NB4 (cell line): ENCODE data around the gene TAPBPL.

Experiments
- DNase-seq: peaks from one replicate; pipeline ENCODE4 v3.0.0; 2010; ENCODE audit warnings: low read depth
- H3K4me3 ChIP-seq: one replicate; pipeline ENCODE4 v1.5.1; 2011; ENCODE audit warnings: mild to moderate bottlenecking, low read depth, low read length, moderate library complexity
- MYC ChIP-seq: IDR thresholded peaks from 2 replicates; pipeline ENCODE4 v1.6.1; 2011; ENCODE audit warnings: low read depth, low read length
- POLR2A ChIP-seq: IDR thresholded peaks from 2 replicates; pipeline ENCODE4 v1.6.1; 2011; ENCODE audit warnings: mild to moderate bottlenecking; ENCODE audit not compliant: insufficient read length; ENCODE audit errors: extremely low read depth
- TF ChIP-seq, protein P1 (sequence below): IDR thresholded peaks from 2 replicates; pipeline ENCODE4 v1.6.1; 2011; ENCODE audit warnings: low read depth, low read length
- TF ChIP-seq, protein P2 (sequence below): IDR thresholded peaks from one replicate; pipeline ENCODE4 v1.5.1; 2012; ENCODE audit warnings: low read depth, low read length

TAPBPL gene

DNA sequence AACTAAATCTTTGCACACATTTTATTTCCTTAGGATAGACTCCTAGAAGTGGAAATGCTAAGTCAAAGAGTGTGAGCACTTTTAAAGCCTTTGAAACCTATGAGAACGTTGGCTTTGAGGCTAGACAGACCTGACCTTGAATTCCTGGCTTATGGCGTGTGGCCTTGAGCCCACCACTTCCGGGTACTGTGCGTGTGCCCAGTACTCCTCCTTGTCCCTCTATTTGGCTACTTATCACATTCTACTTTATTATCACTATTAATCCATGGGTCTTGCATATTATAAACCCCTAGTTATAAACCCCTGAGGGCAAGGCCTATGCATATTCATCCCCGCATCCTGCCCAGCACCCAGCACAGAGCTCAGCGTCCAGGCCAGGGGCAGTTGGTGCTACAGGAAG lies 33.0 kb upstream of the TAPBPL start:
- DNase-seq = no peak
- no peak overlapping the region for H3K4me3 ChIP-seq
- TF ChIP-seq POLR2A = no peak

DNA sequence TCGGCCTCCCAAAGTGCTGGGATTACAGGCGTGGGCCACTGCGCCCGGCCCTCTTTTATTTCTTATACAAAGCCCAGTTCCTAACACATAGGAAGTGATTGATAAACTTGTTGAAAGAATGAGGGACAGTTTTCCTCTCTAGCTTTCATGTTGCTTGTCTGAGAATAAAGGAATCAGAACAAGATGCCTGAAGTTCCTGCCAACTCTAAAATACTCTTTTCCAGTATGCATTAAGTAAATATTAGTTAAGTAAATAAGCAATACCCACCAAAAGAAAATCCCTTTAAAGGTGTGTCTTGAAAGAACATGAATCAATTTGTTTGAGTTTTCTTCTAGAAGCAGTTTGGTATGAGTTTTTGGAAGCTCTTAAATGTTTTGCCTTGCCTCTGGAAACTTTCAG lies 31.5 kb upstream of the TAPBPL start:
- no peak overlapping the region for H3K4me3 ChIP-seq
- TF ChIP-seq, protein P1, sequence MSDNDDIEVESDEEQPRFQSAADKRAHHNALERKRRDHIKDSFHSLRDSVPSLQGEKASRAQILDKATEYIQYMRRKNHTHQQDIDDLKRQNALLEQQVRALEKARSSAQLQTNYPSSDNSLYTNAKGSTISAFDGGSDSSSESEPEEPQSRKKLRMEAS = no peak
- TF ChIP-seq MYC = no peak
- no peak for DNase-seq

DNA sequence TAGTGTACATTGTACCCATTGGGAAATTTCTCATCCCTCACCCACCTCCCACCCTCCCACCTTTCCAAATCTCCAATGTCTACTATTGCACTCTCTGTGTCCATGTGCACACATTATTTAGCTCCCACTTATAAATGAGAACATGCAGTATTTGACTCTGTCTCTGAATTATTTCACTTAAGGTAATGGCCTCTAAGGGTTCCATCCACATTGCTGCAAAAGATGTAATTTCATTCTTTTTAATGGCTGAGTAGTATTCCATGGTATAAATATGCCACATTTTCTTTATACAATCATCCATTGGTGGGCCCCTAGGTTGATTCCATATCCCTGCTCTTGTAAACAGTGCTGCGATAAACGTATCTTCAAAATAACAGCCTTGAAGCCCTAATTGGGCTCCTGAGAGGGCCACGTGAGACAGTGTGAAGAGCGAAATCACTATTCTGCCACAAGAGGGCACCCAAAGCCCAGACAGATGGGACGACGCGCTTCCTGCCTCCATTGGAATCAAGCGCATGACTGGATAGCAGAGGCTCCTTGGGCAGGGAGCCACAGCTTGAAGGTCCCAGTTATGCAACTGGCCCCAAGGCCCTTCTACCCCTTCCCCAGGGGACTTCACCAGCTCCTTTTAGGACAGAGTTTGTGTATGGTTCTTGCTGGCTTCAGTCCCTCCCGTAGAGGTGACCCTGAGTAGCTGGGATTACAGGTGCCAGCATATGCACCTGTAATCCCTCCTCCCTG lies 28.4 kb upstream of the TAPBPL start:
- no peak overlapping the region for H3K4me3 ChIP-seq
- TF ChIP-seq POLR2A (no peak), MYC (peak; percentile 97)
- TF ChIP-seq, protein P2, sequence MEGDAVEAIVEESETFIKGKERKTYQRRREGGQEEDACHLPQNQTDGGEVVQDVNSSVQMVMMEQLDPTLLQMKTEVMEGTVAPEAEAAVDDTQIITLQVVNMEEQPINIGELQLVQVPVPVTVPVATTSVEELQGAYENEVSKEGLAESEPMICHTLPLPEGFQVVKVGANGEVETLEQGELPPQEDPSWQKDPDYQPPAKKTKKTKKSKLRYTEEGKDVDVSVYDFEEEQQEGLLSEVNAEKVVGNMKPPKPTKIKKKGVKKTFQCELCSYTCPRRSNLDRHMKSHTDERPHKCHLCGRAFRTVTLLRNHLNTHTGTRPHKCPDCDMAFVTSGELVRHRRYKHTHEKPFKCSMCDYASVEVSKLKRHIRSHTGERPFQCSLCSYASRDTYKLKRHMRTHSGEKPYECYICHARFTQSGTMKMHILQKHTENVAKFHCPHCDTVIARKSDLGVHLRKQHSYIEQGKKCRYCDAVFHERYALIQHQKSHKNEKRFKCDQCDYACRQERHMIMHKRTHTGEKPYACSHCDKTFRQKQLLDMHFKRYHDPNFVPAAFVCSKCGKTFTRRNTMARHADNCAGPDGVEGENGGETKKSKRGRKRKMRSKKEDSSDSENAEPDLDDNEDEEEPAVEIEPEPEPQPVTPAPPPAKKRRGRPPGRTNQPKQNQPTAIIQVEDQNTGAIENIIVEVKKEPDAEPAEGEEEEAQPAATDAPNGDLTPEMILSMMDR = peak; percentile 77
- TF ChIP-seq, protein P1 = peak; percentile 95
- DNase-seq = peak; percentile 96

DNA sequence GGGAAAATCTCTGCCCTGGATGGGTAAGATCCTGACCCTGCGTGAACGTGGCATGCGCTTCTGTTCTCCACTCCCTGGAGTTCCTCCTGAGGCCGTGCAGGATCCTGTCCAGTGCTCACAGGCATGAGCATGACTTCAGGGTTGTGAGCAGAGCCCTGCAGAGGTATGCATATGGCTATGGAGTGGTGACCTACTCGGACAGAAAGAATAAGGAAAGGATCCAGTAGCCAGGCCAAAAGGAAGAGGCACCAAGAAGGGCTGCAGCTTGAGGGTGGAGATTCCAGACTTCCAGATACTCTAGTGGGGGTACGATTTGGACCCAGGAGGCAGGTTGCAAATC lies 27.9 kb upstream of the TAPBPL start:
- TF ChIP-seq, protein P2 = no peak
- no peak for TF ChIP-seq POLR2A
- TF ChIP-seq MYC = no peak
- TF ChIP-seq, protein P1 = no peak
- no peak for DNase-seq
- no peak overlapping the region for H3K4me3 ChIP-seq

DNA sequence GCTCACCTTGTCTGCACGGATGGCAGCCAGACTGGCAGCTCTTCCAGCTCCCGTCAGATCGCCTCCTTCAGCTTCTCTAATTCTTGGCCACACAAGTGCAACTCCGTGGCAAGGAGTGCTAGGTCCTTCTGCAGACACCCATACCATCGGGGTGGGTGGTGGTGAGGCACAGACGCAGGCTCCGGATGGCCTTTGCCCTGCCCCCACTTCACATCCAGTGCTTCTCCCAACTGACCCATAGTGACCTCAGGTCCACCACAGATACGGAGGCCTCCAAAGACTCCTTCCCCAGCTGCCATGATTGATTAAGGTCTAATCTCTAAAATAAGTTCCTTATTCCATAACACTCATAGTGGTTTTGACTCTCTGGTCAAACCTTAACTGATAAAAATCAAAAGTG lies 27.0 kb upstream of the TAPBPL start:
- TF ChIP-seq, protein P1 = no peak
- TF ChIP-seq, protein P2 = no peak
- no peak overlapping the region for H3K4me3 ChIP-seq

DNA sequence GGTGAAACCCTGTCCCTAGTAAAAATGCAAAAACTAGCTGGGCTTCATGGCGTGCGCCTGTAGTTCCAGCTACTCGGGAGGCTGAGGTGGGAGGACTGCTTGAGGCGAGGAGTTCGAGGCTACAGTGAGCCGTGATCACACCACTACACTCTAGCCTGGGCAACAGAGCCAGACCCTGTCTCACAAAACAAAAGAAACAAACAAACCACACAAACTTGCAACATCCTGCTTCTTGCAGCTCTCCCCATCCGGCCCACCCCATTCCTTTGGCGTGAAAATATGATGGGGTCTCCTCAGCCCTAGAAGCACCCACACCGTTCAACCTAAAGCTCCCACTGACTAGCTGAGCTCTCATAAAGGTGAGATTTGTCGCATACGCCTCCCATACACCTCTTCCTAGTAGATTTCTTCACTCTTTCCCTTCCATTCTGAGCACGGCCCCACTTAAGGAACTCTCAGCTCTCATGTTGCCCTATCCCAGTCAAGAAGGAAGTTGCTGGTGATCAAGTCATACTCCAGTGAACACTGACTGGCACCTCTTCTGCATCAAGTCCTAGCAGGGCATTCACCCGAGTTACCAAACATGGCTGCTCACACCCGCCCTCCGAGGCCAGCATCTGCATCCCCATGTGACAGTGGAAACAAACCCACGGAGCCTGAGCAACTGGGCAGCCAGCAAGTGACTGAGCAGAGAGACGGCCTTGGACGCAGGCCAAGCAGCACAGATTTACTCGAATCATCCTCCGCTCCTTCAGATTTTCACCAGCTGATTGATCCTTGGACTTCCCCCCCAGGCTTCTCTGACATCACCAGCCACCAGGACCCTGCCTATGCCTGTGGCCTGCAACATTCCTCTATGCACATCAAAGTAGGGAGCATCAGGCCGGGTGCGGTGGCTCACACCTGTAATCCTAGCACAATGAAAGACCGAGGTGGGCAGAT lies 26.0 kb upstream of the TAPBPL start:
- H3K4me3 ChIP-seq = no peak overlapping the region
- DNase-seq = peak; percentile 16

More for the DNA sequence above, 27.0 kb upstream of the TAPBPL start:
- no peak for DNase-seq

More for the DNA sequence above, 26.0 kb upstream of the TAPBPL start:
- no peak for TF ChIP-seq POLR2A
- TF ChIP-seq, protein P1 = no peak
- TF ChIP-seq MYC = no peak
- TF ChIP-seq, protein P2 = no peak
